Anterior cingulate cortex (tissue), 58 donors: ENCODE data around the gene ESYT2.
A peak's percentile ranks its signal among the peaks of the same experiment; 100 is the strongest.

Experiments used
- DNase-seq, 58 donors: peaks; one replicate each; lab custom pipeline; 2025; lab: John Stamatoyannopoulos, UW

Gene ESYT2

DNA sequence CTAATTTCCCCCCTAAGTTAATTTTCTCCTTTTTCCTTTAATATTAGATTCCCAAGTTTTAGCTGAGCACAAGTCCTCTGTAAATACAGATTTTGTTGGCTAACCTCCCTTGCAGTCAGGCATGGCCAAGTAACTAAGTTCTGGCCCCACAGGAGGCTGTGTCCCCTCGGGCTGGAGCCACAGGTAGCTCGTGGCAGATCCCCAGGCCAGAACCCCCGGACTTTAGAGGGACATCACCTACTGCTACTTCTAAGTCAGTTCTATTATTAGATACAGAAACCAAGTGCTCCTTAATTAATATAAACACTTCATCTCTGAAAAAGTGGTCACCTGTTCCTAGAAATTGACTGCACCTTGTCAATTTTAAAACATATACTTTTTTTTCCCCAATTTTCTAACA lies 78.6 kb downstream of the ESYT2 start:
- no peak for DNase-seq

DNA sequence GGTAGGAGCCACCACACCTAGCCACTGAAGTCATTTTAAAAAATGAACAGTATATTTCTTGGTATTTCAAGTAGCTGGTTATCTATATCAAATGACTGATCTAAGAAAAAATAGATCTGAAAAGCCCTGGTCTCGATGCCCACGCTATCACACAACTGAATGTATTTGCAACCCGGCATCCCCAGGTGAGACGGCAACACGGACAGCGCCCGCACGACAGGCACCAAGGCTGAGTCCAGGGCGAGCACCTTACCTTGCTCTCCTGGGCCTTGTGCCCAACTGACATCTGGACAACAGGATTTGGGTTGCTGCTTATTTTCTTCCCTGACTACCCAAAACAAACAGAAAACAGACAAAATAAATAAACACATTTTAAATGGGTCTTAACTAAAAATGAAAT lies 79.9 kb downstream of the ESYT2 start:
- no peak for DNase-seq

DNA sequence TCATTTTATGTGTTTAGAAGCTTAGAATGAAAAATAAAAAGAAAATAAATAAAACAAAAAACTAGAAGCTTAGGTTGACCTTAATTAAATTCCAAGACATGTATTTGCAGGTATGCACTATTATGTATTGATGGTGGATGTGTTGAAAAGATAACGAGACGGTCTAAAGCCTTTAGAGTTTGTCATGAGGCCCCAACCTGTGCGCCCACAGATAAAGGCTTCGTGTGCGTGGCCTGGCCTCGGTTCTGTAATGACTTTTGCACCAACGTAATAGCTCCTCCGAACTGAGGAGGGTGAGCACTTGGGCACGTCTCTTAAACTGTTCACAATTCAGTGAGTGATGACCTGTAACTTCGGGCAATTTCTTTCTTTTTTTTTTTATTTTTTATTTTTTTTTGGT lies 81.0 kb downstream of the ESYT2 start:
- no peak for DNase-seq

DNA sequence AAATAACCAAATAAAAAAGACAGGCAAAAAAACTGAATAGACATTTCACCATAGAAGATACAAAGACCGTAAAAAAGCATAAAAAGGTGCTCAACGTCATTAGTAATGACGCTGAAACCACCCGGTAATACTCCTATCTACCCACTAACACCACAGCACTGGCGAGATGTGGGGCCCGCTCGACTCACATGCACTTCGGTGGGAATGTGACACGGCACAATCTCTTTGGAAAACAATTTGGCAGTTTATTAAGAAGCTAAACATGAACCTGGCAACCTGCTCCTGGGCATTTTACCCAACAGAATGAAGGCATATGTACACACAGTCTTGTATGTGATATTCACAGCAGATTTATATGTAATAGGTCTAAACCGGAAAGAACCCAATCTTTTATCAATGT lies 81.9 kb downstream of the ESYT2 start:
- no peak for DNase-seq

DNA sequence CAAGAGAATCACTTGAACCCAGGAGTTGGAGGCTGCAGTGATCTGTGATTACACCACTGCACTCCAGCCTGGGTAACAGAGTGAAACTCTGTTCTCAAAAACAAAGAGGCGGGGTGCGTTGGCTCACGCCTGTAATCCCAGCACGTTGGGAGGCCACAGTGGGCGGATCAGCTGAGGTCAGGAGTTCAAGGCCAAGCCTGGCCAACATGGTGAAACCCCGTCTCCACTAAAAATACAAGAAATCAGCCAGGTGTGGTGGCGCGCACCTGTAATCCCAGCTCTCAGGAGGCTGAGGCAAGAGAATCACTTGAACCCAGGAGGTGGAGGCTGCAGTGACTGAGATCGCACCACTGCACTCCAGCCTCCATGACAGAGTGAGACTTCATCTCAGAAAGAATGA lies 82.4 kb downstream of the ESYT2 start:
- no peak for DNase-seq

DNA sequence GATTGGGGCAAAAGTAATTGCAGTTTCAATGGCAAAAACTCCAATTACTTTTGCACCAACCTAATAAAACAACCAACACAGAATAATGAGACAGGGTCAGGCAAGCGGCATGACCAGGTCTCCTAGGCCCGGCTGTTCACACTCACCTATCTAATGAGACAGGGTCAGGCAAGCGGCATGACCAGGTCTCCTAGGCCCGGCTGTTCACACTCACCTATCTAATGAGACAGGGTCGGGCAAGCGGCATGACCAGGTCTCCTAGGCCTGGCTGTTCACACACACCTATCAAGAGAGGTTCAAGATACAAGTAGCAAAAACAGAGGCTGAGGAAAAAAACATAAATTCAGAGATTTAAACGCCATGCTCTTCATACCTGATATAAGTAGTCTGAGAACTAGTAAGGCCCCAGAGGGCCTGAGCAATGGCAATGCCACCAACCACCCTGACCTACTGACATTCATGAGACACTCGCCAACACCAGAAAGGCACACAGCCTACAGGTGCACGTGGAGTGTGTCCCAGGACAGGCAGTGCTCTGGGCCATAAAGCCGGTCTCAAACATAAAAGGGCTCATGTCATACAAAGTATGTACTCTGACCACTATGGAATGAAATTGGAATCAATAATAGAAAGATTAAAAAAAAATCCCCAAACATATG lies 84.1 kb downstream of the ESYT2 start:
- DNase-seq: no peak

DNA sequence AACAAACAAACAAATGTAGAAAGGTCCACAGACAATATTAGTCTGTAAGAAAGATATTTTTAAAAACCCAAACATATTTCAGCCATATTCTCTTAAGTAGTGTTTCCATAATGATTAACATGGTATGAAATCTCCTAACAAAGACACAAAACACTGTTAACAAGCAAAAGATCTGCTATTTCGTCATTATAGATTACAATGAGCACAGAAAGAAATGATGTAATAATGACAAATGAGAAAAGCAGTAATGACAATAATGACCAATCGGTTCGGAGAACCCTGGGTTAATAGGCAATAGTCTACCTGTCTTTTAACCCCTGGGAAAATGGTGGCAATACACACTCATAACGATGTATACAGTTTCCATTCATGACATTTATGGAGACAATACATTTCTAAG lies 85.2 kb downstream of the ESYT2 start:
- no peak for DNase-seq

DNA sequence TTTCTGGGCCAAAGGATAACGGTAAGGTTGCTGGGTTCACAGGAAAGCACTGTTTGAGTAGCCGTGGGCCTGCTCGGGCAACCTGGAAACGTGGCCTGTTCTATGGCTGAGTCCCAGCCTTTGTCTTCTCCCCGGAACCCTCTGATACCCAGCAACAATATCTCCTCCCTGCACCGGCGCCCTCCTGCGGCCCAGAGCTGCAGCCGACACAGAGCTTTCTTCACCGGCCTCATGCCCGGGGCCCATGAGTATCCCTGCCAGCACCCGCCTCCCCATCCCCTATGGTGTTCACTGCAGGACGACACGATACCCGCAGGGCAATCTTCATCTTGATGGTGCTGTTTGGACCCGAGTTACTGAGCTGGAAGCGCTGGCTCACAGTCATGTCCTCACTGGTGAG lies 86.1 kb downstream of the ESYT2 start:
- no peak for DNase-seq

DNA sequence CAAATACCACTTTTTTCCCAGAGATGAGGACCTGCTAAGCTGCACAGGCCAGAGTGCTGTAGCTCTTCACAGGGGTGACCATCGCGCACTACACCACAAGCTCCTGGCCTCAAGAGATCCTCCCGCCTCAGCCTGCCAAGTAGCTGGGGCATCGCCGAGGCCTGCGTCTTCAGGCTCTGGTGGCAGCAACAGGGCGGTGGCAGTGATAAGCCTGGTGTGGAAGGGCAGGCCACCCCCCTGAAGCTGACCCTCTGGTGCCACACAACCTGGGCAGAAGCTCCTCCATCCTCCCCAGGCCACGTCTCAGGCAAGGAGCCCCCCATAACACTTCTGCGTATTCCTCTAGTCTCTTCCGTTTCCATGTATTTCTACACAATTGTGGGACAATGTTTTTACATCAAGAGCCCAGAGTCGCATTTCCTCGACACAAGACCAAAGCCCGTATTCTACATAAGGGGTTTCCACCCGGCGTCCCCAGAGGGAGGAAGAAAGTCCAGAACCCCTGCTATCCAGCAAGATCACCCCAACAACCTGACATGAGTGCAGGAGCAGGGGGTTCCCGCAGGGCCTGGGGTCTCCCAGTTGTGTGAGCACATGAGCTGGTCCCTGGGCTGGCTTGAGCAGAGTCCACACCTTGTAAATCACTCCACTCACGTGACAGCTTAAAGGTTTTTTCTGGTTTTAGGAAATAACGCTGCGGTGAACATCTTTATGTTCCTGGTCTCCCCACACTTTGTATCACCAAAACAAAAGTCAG lies 87.1 kb downstream of the ESYT2 start:
- no peak for DNase-seq

DNA sequence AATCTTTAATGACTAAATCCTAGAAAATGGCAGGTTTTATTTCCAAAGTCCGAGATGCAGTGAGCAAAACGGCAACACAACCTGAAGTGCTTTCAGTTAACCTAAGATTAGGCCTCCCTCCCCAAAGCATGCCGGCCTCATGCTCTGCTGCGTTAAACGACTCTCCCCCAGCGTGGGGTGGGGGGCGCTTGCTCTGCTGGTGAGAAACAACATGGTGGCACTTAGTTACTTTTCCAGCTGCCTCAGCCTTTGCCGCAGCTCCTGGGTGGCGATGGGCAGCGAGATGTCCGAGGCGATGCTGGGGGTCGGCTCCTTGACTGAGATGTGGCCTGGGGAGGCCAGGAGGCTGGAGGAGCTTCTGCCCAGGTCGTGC lies 88.0 kb downstream of the ESYT2 start:
- no peak for DNase-seq

DNA sequence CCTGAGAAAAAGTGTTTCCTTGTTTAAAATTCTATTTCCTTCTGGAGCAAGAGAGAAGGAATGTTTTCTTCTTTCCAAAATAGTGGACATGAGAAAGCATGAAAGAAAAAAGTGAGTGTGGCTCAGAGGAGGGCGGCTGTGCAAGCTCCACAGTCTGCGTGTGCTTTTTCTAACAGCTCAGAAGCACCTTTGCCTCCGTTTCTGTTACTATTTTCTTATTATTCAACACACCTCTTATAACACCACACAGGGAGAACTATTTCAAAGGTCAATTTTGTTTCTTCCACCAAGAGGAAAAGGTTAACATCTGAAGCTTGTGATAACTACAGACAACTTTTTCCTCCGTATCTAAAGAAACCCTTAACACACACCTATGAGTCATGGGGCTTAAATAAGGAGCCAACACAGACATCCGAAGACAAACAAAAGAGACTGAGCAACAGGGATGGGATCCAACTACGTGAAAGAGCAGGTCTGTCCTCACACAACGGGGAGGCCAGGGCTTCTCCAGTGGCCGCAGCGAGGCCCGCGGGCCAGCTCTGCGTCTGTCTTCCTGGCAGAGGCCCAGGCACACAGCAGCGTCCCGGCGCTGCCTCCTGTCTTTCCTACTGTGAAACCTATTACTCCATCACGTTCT lies 88.5 kb downstream of the ESYT2 start:
- DNase-seq: peak in 1 of 58 donors; percentile 13

DNA sequence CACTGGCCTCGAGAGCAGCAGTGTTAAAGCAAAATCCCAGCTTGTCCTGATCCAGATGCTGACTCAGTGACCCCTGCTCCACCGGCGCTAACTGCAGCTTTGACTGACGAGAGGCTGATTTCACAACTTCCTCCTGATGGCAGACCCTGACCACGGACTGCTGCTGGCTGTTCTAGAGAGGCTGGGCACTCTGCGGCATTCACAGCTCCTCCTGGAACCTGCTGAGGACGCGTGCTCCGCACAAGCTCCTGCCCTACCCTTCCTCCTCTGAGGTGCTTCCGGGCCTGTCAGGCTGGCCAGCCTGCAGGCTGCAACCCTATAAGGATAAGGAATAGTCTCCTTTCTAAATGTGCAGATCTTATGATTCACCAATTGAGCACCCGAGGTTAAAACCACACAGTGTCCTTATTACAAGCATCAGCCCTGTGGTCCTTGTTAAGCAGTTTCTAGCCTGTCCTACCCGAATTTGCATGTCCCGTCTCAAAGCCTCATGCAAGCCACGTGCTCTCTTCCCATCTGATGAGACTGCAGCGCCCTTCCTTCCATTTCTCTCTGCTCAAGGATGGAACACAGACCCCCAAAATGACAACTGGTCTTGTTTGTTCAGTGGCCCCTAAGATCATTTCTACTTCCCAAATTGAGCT lies 89.2 kb downstream of the ESYT2 start:
- peak in 3 of 58 donors; percentile 4 to 23 (median 7) for DNase-seq

DNA sequence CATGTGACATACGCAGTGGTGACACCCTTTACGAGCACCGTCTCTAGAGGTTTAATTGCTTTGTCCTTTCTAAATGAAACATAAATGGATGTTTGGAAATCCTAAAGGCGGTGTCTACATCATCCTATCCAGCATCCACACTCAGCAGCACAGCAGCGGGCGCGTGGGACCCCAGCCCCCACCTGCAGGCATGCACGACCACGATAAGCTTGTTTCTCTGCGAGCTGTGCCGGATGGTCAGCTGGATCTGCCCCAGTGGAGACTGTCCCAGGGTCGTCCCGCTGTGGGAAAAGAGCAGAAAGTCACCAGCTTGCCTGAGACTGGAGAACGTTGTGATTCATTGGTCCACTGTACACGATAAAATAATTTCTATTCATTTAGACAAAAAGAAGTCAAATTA lies 90.5 kb downstream of the ESYT2 start:
- DNase-seq: no peak

DNA sequence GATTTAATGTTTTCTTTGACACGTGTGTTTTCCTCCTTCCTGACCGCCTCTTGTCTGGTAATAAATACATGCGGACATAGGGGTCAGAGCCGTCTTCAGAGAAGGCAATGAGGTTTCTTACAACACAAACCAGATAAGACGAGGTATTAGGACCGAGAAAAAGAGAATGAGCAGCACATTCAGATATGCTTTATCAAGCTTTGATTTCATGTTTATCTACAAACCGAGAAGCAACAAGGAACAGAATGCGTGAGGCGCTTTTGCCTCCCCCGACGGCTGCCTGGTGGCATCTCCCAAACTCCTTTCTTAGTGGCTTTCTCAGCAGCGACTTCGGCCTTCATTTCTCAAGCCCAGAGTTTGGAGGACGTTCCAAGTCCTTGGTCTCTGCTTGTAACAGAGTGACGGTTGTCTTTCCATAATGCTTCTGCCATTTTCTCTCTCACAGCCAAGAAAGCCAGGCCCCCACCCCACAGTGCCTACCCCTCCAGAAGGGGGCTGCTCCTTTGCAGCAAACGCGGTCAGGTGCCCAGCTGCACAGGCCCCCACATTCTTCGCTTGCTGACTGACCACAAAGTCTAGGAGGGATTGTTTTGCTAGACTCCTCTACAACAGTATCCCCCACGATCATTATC lies 92.1 kb downstream of the ESYT2 start:
- no peak for DNase-seq

DNA sequence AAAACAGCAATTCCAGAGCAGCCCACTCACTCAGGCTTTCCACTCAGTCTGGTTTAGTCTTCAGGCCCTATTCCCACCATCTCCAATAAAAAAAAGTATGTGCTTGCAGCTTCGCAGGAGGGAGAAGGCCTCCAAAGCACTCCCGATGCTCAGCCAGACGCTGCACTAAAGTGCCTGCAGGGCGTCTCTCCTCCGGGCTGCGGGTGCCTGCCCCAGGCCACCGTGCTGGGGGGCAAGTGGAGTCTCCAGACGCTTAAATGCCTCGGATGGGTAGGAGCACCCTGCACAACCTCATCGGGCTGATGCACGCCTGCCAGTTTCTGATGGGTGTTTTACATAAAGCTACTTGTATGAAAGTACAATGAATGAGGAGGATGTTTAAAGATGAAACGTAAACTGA lies 93.4 kb downstream of the ESYT2 start:
- no peak for DNase-seq

DNA sequence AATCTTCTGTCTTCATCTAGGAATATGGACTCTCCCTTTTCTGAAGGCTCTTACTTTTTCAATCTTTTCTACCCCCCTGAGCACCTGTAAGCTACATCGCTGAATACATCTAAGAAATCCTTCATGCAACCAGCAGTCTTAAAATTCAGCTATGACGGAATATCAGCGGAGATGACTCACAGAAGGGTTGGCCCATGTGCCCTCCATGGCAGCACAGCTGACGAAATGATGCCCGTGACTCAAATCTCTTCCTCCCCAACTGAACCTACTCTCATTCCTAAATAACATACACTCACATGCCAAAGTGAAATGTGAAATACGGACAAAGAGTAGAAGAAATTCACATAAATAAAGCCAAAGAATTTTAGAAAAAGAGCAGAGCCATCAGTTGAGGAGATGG lies 94.4 kb downstream of the ESYT2 start:
- no peak for DNase-seq

DNA sequence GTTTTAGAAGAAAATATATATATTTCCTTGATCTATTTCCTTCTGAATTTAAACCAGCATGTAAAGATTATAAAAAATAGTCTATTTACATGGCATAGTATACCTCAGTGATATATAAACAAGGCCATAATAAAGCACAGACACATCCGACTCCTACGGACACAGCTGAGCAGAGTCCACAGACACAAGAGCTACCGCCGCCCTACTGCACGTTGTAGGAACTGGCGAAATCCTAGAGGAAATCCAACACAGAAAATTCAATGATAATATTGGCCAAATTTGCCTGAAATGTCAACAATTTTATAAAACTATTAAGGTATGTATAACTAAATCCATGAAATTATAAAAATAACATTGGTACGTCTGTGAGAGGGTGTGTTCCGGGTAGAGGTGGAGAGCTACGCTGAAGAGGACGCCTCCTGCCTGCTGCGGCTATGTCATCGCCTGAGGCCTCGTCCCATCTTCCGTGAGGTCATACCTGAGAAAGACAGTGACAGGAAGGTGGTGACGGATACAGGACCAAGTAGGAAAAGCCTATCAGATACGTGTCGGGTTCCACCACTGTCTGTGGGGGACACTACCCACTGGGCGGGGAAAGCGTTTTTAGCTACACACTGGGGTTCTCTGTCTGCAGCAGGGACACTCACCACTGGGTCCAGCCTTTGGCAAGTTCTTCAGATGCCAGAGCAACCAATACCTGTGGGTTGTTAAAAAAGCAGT lies 95.4 kb downstream of the ESYT2 start:
- no peak for DNase-seq

DNA sequence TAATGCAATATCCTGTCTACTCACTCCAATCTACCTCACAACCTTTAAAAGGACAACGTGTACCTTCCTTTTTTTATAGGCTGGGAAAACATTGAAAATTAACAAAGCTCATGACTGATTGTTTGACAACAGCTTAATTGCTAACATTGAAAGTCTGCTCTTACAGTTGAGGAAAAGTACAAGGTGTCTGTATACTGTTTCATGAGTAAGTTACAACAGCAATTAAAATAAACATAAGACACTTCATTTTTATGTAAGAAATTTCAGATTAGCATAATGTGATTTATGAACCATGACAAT lies 96.1 kb downstream of the ESYT2 start:
- DNase-seq: no peak

DNA sequence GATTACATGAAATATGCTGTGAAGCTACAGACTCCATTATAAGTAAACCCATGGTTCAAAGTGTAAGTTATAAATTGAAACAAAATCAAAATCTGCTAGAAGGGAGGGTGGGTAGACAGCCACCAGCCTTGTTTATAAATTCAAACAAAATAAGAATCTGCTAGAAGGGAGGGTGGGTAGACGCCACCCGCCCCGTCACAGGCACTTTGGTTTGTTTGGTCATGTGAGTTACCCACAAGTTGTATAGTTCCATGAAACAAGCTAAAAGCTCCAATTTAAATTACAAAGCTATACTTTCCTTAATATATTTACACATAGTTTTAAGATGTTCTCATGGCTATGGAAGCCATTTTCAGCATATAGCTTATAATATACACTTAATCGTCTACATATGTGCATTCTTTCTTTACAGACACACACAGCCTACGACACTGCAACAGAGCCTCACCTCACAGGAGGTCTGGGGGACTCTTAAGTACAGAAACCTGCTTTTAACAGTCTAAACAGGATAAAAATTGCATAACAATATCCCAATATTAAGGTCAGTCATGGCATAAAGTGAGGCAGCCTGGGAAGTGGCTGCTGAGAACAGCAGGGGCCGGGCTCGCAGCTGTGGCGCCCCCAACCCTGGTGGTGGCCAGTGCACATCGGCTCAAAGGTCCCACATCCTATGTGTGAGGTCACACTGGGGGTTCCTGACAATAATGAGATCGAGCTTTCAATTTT lies 96.7 kb downstream of the ESYT2 start:
- DNase-seq: no peak

DNA sequence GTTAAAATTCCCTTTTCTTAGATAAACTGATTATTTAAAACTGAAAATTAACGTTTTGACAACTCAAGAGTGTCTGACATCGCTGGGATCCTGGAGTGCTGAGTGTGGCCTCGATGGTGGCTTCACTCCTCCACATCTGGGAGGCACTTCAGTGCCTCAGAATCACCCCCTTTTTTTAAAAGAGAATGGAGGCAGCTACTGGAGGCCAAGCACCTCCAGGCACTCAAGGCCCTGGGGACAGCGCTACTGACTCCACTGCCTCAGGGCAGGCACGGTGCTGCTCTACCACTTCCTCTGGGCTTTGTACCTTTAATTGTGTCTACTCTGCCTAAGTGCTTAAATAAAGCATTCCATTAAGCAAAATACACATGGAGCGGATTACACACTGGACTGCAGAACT lies 97.5 kb downstream of the ESYT2 start:
- no peak for DNase-seq
